WTC11 (cell line): ENCODE measurements around the gene KDM1B. TPM values are rescaled to one million over a fixed set of nuclear protein-coding genes. Genes with fewer than 3 reads are reported as not detected.
A peak's percentile ranks its signal among the peaks of the same experiment; 100 is the strongest.
"Not testable (repeated sequence)": the region's sequence is repeated elsewhere in the genome, so short reads cannot be mapped to it uniquely, and the experiment has no call there.

Experiments
- ATAC-seq: fragments of 200-7000 bp; cut with Tn5 transposase; 2 replicates; pipeline ENCODE4 v1.10.0; 2021; ENCODE audit warnings: mild to moderate bottlenecking, moderate library complexity
- CTCF ChIA-PET: fragments of 300-600 bp; sonication (Branson Sonifier 250); formaldehyde crosslinking; loops from one replicate; lab custom pipeline; 2021; ENCODE audit warnings: antibody characterized with exemption; lab: Charles Lee
- POLR2A ChIA-PET: fragments of 350-600 bp; sonication (Branson Sonifier 250); formaldehyde crosslinking; loops from one replicate; lab custom pipeline; 2021; ENCODE audit warnings: antibody characterized with exemption; lab: Charles Lee
- DNase-seq: peaks from one replicate; pipeline ENCODE4 v3.0.0; 2021; ENCODE audit warnings: low spot score
- H3K27ac Mint-ChIP-seq: 2 replicates; pipeline ENCODE4 v1.8.0; 2021; ENCODE audit warnings: mixed read lengths
- H3K27me3 Mint-ChIP-seq: 2 replicates; pipeline ENCODE4 v1.8.0; 2021; ENCODE audit warnings: low read depth, mild to moderate bottlenecking, moderate library complexity, mixed read lengths
- H3K36me3 Mint-ChIP-seq: 2 replicates; pipeline ENCODE4 v1.8.0; 2021; ENCODE audit warnings: mixed read lengths
- H3K4me1 Mint-ChIP-seq: 2 replicates; pipeline ENCODE4 v1.8.0; 2022; ENCODE audit warnings: mixed read lengths
- H3K4me3 Mint-ChIP-seq: 2 replicates; pipeline ENCODE4 v1.8.0; 2021; ENCODE audit warnings: mild to moderate bottlenecking, moderate library complexity, mixed read lengths
- H3K9me3 Mint-ChIP-seq: 2 replicates; pipeline ENCODE4 v1.8.0; 2021; ENCODE audit warnings: mixed read lengths
- ATF1 ChIP-seq: sonication (generic); formaldehyde crosslinking; IDR thresholded peaks from 2 replicates; pipeline ENCODE4 v1.8.1; 2023; ENCODE audit warnings: mild to moderate bottlenecking, moderate library complexity, missing genetic modification reagents
- CBFB ChIP-seq: sonication (generic); formaldehyde crosslinking; IDR thresholded peaks from 2 replicates; pipeline ENCODE4 v1.8.1; 2022; ENCODE audit warnings: mild to moderate bottlenecking, low read depth, missing genetic modification reagents
- CREB1 ChIP-seq: sonication (generic); formaldehyde crosslinking; IDR thresholded peaks from 2 replicates; pipeline ENCODE4 v1.8.0; 2023; ENCODE audit warnings: mild to moderate bottlenecking, missing genetic modification reagents
- E2F1 ChIP-seq: sonication (generic); formaldehyde crosslinking; IDR thresholded peaks from 2 replicates; pipeline ENCODE4 v1.8.0; 2022; ENCODE audit warnings: mild to moderate bottlenecking, missing genetic modification reagents
- E2F4 ChIP-seq: sonication (generic); formaldehyde crosslinking; IDR thresholded peaks from 2 replicates; pipeline ENCODE4 v1.8.1; 2022; ENCODE audit warnings: low read depth, mild to moderate bottlenecking, moderate library complexity, missing genetic modification reagents, borderline replicate concordance
- ESRRA ChIP-seq: sonication (generic); formaldehyde crosslinking; IDR thresholded peaks from 2 replicates; pipeline ENCODE4 v1.8.1; 2022; ENCODE audit warnings: mild to moderate bottlenecking, missing genetic modification reagents, borderline replicate concordance
- FOXJ3 ChIP-seq: sonication (generic); formaldehyde crosslinking; IDR thresholded peaks from 2 replicates; pipeline ENCODE4 v1.9.0; 2021; ENCODE audit warnings: missing genetic modification reagents, mild to moderate bottlenecking, borderline replicate concordance
- FOXK1 ChIP-seq: sonication (generic); formaldehyde crosslinking; IDR thresholded peaks from 2 replicates; pipeline ENCODE4 v1.8.0; 2022; ENCODE audit warnings: mild to moderate bottlenecking, moderate library complexity, missing genetic modification reagents
- GTF2I ChIP-seq: fragments of 250-450 bp; sonication (Bioruptor Pico); conservative IDR thresholded peaks from 2 replicates; pipeline ENCODE4 v1.4.0; 2021; ENCODE audit warnings: mild to moderate bottlenecking
- IRF2 ChIP-seq: sonication (generic); formaldehyde crosslinking; IDR thresholded peaks from 2 replicates; pipeline ENCODE4 v1.8.0; 2022; ENCODE audit warnings: low read depth, missing genetic modification reagents, borderline replicate concordance
- JUN ChIP-seq: sonication (generic); formaldehyde crosslinking; IDR thresholded peaks from 2 replicates; pipeline ENCODE4 v1.8.0; 2023; ENCODE audit warnings: mild to moderate bottlenecking, missing genetic modification reagents
- KAT7 ChIP-seq: sonication (generic); formaldehyde crosslinking; IDR thresholded peaks from 2 replicates; pipeline ENCODE4 v1.8.1; 2023; ENCODE audit warnings: missing genetic modification reagents, mild to moderate bottlenecking, borderline replicate concordance
- MXD4 ChIP-seq: fragments of 250-450 bp; sonication (Bioruptor Pico); IDR thresholded peaks from 2 replicates; pipeline ENCODE4 v1.8.0; 2021; ENCODE audit warnings: mild to moderate bottlenecking, moderate library complexity, borderline replicate concordance
- NFATC4 ChIP-seq: fragments of 250-450 bp; sonication (Bioruptor Pico); IDR thresholded peaks from 2 replicates; pipeline ENCODE4 v1.9.0; 2021; ENCODE audit warnings: mild to moderate bottlenecking
- NFYB ChIP-seq: sonication (generic); formaldehyde crosslinking; conservative IDR thresholded peaks from 2 replicates; pipeline ENCODE4 v1.8.0; 2022; ENCODE audit warnings: low read depth, missing genetic modification reagents
- PREB ChIP-seq: sonication (generic); formaldehyde crosslinking; IDR thresholded peaks from 2 replicates; pipeline ENCODE4 v1.8.1; 2022; ENCODE audit warnings: mild to moderate bottlenecking, missing genetic modification reagents, moderate library complexity, borderline replicate concordance
- SMAD3 ChIP-seq: sonication (generic); formaldehyde crosslinking; IDR thresholded peaks from 2 replicates; pipeline ENCODE4 v1.8.0; 2022; ENCODE audit warnings: missing genetic modification reagents, mild to moderate bottlenecking, borderline replicate concordance
- SMAD4 ChIP-seq: sonication (generic); formaldehyde crosslinking; IDR thresholded peaks from 2 replicates; pipeline ENCODE4 v1.8.0; 2022; ENCODE audit warnings: mild to moderate bottlenecking, missing genetic modification reagents
- SP1 ChIP-seq: sonication (generic); formaldehyde crosslinking; conservative IDR thresholded peaks from 2 replicates; pipeline ENCODE4 v1.8.1; 2022; ENCODE audit warnings: missing genetic modification reagents
- TCF7 ChIP-seq: sonication (generic); formaldehyde crosslinking; IDR thresholded peaks from 2 replicates; pipeline ENCODE4 v1.8.0; 2022; ENCODE audit warnings: mild to moderate bottlenecking, low read depth, missing genetic modification reagents, moderate library complexity
- TP53 ChIP-seq: sonication (generic); formaldehyde crosslinking; IDR thresholded peaks from 2 replicates; pipeline ENCODE4 v1.8.1; 2023; ENCODE audit warnings: mild to moderate bottlenecking, missing genetic modification reagents
- ZMAT4 ChIP-seq: fragments of 250-450 bp; sonication (Bioruptor Pico); IDR thresholded peaks from 2 replicates; pipeline ENCODE4 v1.9.0; 2021; ENCODE audit warnings: mild to moderate bottlenecking
- ZNF232 ChIP-seq: sonication (generic); formaldehyde crosslinking; IDR thresholded peaks from 2 replicates; pipeline ENCODE4 v1.8.0; 2022; ENCODE audit warnings: mild to moderate bottlenecking, missing genetic modification reagents
- ZNF396 ChIP-seq: fragments of 250-450 bp; sonication (Bioruptor Pico); IDR thresholded peaks from 2 replicates; pipeline ENCODE4 v1.8.0; 2021; ENCODE audit warnings: mild to moderate bottlenecking, moderate library complexity, borderline replicate concordance
- ZNF416 ChIP-seq: fragments of 250-450 bp; sonication (Bioruptor Pico); IDR thresholded peaks from 2 replicates; pipeline ENCODE4 v1.9.0; 2021; ENCODE audit warnings: mild to moderate bottlenecking, inconsistent platforms
- ZNF512 ChIP-seq: sonication (generic); formaldehyde crosslinking; IDR thresholded peaks from 2 replicates; pipeline ENCODE4 v1.8.1; 2022; ENCODE audit warnings: missing genetic modification reagents, borderline replicate concordance
- ZNF671 ChIP-seq: fragments of 250-450 bp; sonication (Bioruptor Pico); IDR thresholded peaks from 2 replicates; pipeline ENCODE4 v1.8.0; 2021; ENCODE audit warnings: mild to moderate bottlenecking
- total RNA-seq: library from RNA; stranded (reverse); gene quantifications from 3 replicates; pipeline ENCODE4 v1.2.3, GENCODE V29; 2021

Gene KDM1B
- total RNA-seq, 1 experiment from 2014 or later, result 6.7 TPM

- CTCF ChIA-PET, result no interaction called here
- ATAC-seq (no peak), DNase-seq (no peak)
- TF ChIP-seq TCF7 (CRISPR knock-in tag) (no peak), ZMAT4 (no peak), PREB (CRISPR knock-in tag) (no peak), ESRRA (CRISPR knock-in tag) (no peak), IRF2 (CRISPR knock-in tag) (no peak), ZNF232 (CRISPR knock-in tag) (no peak), NFATC4 (CRISPR knock-in tag) (no peak), JUN (CRISPR knock-in tag) (no peak), KAT7 (CRISPR knock-in tag) (no peak), TP53 (CRISPR knock-in tag) (no peak), GTF2I (CRISPR knock-in tag) (no peak), E2F1 (CRISPR knock-in tag) (no peak), MXD4 (CRISPR knock-in tag) (no peak), SMAD4 (no peak), SMAD3 (CRISPR knock-in tag) (no peak), CBFB (CRISPR knock-in tag) (no peak), FOXJ3 (CRISPR knock-in tag) (no peak), ATF1 (no peak), ZNF416 (no peak), NFYB (CRISPR knock-in tag) (no peak)
- Mint-ChIP-seq H3K27me3 (no peaks in the 10 kb centered on the region), H3K27ac (no peak overlapping the region), H3K4me1 (peaks cover 4% of the 10 kb centered on the region), H3K36me3 (no peaks in the 10 kb centered on the region; the same call in 1 of the 2 replicates), H3K4me3 (no peak overlapping the region), H3K9me3 (no peaks in the 10 kb centered on the region)
- POLR2A ChIA-PET, result interaction anchor here (0.7 kb wide), 1 partner anchor 154 kb away, joined by 3 read pairs; no protein-coding TSS in a partner anchor
These were observed 52.7 kb downstream of the KDM1B start for GRCh38 chr6:18207949-18208348.

GRCh38 chr6:18208778-18209177, 53.6 kb downstream of the KDM1B start:
- H3K27ac Mint-ChIP-seq, DNase-seq, H3K4me1 Mint-ChIP-seq, CTCF ChIA-PET, H3K27me3 Mint-ChIP-seq, ATAC-seq, H3K4me3 Mint-ChIP-seq, H3K36me3 Mint-ChIP-seq, H3K9me3 Mint-ChIP-seq: not testable (repeated sequence)
- POLR2A ChIA-PET, result interaction anchor here (0.7 to 1.4 kb wide), 2 partner anchors 53 to 155 kb away, joined by 3 read pairs; no protein-coding TSS in a partner anchor

- no peaks in the 10 kb centered on the region; the same call in 1 of the 2 replicates for H3K36me3 Mint-ChIP-seq
- no peak overlapping the region for H3K4me3 Mint-ChIP-seq
- ChIA-PET POLR2A (interaction anchor here (1.4 kb wide), 1 partner anchor 54 kb away, joined by 3 read pairs; no protein-coding TSS in a partner anchor), CTCF (interaction anchor here (0.6 to 1.4 kb wide), 2 partner anchors 26 to 88 kb away, joined by 3 read pairs; no protein-coding TSS in a partner anchor)
- peaks cover 4% of the 10 kb centered on the region for H3K4me1 Mint-ChIP-seq
- DNase-seq (no peak), ATAC-seq (no peak)
- no peaks in the 10 kb centered on the region for H3K9me3 Mint-ChIP-seq
- H3K27ac Mint-ChIP-seq, result peak overlapping the region; percentile 42; the same call in 1 of the 2 replicates
- no peaks in the 10 kb centered on the region for H3K27me3 Mint-ChIP-seq
- TF ChIP-seq FOXK1 (CRISPR knock-in tag) (no peak), TCF7 (CRISPR knock-in tag) (no peak), CBFB (CRISPR knock-in tag) (no peak), CREB1 (CRISPR knock-in tag) (no peak), ZNF671 (CRISPR knock-in tag) (no peak), ATF1 (no peak), E2F4 (CRISPR knock-in tag) (no peak), ZNF396 (no peak), NFATC4 (CRISPR knock-in tag) (no peak), ZNF512 (CRISPR knock-in tag) (no peak), SP1 (no peak)
These were observed 54.4 kb downstream of the KDM1B start for GRCh38 chr6:18209539-18210197.
